Measurements from ENCODE around the gene DYSF.

The DYSF gene

GRCh38 chr2:71730785-71731383 is 277.5 kb downstream of the DYSF start:
- TF ChIP-seq REST (IDR thresholded peaks at IDR 0.05; ENCODE audit: insufficient read depth in 1 of 2, low read depth in 2 of 2, low read length in 2 of 2): no peak
- TF ChIP-seq SIN3A (IDR thresholded peaks at IDR 0.05; ENCODE audit: borderline replicate concordance, insufficient read depth, low read length): no peak
- TF ChIP-seq POLR2AphosphoS5 (IDR thresholded peaks at IDR 0.05; ENCODE audit: low read depth, low read length): no peak
- no peak for TF ChIP-seq FOXP2 (optimal IDR thresholded peaks at IDR 0.05; ENCODE audit: borderline replicate concordance, extremely low read depth, extremely low read length, insufficient read depth)
- no peak for TF ChIP-seq TAF1 (IDR thresholded peaks at IDR 0.05; ENCODE audit: borderline replicate concordance, insufficient read depth, low read length)

GRCh38 chr2:71734620-71735019 is 281.3 kb downstream of the DYSF start:
- no peak for TF ChIP-seq TAF1 (IDR thresholded peaks at IDR 0.05; ENCODE audit: borderline replicate concordance, insufficient read depth, low read length)
- TF ChIP-seq POLR2AphosphoS5 (IDR thresholded peaks at IDR 0.05; ENCODE audit: low read depth, low read length): no peak
- no peak for TF ChIP-seq SIN3A (IDR thresholded peaks at IDR 0.05; ENCODE audit: borderline replicate concordance, insufficient read depth, low read length)
- TF ChIP-seq REST (IDR thresholded peaks at IDR 0.05; ENCODE audit: insufficient read depth in 1 of 2, low read depth in 2 of 2, low read length in 2 of 2): no peak
- no peak for TF ChIP-seq FOXP2 (optimal IDR thresholded peaks at IDR 0.05; ENCODE audit: borderline replicate concordance, extremely low read depth, extremely low read length, insufficient read depth)

- no peak for TF ChIP-seq TAF1 (IDR thresholded peaks at IDR 0.05; ENCODE audit: borderline replicate concordance, insufficient read depth, low read length)
- TF ChIP-seq REST (IDR thresholded peaks at IDR 0.05; ENCODE audit: insufficient read depth in 1 of 2, low read depth in 2 of 2, low read length in 2 of 2): no peak
- TF ChIP-seq FOXP2 (optimal IDR thresholded peaks at IDR 0.05; ENCODE audit: borderline replicate concordance, extremely low read depth, extremely low read length, insufficient read depth): no peak
- TF ChIP-seq SIN3A (IDR thresholded peaks at IDR 0.05; ENCODE audit: borderline replicate concordance, insufficient read depth, low read length): no peak
- no peak for TF ChIP-seq POLR2AphosphoS5 (IDR thresholded peaks at IDR 0.05; ENCODE audit: low read depth, low read length)
Observed at GRCh38 chr2:71735676-71736075, 282.3 kb downstream of the DYSF start.

All from PFSK-1 (cell line).